GM13976 (cell line): ENCODE data around the gene ZNF837.

Source experiments
- DNase-seq: peaks from one replicate; pipeline ENCODE4 v3.0.0; 2012; ENCODE audit warnings: low spot score
- in situ Hi-C: fragments of 300-500 bp; cut with MboI; formaldehyde crosslinking; loops from one replicate; pipeline ENCODE4 v1.12.0; 2022; ENCODE audit warnings: low sequenced_read_pairs, mixed read lengths, inconsistent platforms; ENCODE audit not compliant: unreplicated experiment
- TF ChIP-seq, protein P1 (sequence below): IDR thresholded peaks from 2 replicates; pipeline ENCODE4 v1.5.1; 2012; ENCODE audit warnings: borderline replicate concordance, mild to moderate bottlenecking; ENCODE audit not compliant: insufficient read depth; ENCODE audit errors: extremely low read depth, missing control alignments, control extremely low read depth

ZNF837 gene

DNA sequence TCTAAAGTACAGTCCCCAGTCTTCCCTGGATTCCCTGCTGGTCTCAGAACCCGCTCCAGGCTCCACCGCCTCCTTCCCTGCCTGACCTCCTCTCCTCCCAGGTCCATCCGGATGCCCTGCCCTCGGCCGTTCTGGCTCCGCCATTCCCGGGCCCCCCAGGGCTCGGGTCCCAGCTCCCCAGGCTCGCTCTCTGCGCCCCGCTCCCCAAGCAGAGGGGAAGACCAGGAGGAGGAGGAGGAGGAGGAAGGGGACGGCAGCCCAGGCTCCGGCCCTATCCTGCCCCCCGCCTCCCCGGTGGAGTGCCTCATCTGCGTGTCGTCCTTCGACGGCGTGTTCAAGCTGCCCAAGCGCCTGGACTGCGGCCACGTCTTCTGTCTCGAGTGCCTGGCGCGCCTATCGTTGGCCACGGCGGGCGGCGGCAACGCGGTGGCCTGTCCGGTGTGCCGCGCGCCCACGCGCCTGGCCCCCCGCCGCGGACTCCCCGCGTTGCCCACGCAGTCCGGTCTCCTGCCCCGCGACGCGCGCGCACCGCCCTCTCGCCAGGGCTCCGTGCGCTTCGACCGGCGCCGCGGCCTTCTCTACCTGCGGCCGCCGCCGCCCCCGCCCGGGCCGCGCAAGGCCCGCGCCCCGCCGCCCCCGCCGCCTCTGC is 15.3 kb upstream of the ZNF837 start:
- TF ChIP-seq, protein P1, sequence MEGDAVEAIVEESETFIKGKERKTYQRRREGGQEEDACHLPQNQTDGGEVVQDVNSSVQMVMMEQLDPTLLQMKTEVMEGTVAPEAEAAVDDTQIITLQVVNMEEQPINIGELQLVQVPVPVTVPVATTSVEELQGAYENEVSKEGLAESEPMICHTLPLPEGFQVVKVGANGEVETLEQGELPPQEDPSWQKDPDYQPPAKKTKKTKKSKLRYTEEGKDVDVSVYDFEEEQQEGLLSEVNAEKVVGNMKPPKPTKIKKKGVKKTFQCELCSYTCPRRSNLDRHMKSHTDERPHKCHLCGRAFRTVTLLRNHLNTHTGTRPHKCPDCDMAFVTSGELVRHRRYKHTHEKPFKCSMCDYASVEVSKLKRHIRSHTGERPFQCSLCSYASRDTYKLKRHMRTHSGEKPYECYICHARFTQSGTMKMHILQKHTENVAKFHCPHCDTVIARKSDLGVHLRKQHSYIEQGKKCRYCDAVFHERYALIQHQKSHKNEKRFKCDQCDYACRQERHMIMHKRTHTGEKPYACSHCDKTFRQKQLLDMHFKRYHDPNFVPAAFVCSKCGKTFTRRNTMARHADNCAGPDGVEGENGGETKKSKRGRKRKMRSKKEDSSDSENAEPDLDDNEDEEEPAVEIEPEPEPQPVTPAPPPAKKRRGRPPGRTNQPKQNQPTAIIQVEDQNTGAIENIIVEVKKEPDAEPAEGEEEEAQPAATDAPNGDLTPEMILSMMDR = no peak
- DNase-seq = no peak
- in situ Hi-C loops = no loop called here

DNA sequence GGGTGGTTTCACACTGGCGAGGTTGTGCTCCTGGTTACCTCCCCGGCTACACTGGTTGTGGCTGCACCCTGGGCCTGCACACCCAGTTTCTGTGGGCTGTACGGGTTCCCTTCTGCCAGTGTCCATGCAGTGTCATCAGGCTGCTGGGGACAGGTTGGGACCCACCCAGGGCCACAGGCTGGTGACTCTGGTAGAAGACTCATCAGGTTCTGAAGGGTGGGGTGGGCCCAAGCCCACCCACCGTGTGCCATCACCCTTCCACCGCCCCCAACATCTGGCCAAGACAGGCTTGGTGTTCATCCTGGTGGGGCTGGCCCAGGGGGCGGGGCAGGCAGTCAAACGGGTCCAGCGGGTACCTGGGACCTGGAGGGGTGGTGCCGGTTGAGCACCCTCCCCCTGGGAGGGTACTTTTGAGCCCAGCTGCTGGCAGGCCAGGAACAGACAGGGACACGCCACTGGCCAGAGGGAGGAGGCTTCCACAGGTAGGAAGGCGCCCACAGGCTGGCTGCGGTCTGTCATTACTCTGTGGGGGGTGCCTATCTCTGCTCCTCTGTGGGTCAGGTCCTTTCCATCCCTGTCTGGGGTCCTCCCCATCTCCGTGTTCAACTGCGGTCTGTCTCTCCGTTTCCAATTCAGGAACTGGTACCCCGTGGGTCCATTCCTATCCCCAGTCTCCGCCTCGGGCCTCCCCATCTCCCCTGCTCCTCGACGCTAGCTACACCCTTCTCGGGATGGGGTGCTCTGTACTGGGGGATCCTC is 14.6 kb upstream of the ZNF837 start, which contains the start of gene RNF225:
Gene RNF225, plus strand, starts transcription at position 437 of the 759 bp plus-strand sequence. CDS start 434 bp downstream, outside the sequence.
- TF ChIP-seq, protein P1 = no peak
- in situ Hi-C loops = no loop called here
- DNase-seq = no peak

DNA sequence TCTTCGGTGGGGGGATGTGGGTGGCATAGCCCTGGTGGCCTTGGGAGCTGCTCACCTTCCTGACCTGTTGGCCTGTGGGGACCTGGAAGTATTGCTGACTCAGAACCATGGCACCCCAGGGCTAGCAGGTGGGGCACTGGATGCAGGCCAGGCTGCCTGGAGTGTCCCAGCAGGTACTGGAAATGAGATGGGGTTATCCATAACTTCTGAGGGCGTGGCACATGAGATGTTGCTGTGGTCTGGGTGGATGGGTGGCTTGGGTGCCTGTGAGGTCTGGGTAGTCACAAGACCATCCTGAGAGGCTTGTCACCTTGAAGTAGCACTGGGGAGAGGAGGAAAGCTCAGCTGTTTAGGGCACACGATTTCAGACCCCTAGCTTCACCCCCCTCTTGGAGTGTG is 14.0 kb upstream of the ZNF837 start:
- in situ Hi-C loops = no loop called here
- TF ChIP-seq, protein P1 = no peak

DNA sequence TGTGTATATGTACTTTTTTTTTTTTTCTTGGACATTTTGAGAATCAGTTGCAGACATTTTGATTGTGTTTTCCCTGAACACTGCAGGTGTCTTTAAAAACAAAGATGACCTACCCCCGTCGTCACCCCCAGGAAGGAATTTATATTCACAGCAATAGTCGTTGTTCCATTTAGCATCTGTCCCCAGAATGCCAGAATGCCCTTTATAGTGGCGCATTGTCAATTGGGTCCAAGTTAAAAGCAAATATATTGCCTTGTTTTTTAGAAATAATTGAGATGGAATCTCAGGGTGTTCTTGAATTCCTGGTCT is 12.8 kb upstream of the ZNF837 start:
- no peak for DNase-seq
- TF ChIP-seq, protein P1 = no peak
- in situ Hi-C loops = no loop called here

More for the DNA sequence above, 14.0 kb upstream of the ZNF837 start:
- DNase-seq = no peak

DNA sequence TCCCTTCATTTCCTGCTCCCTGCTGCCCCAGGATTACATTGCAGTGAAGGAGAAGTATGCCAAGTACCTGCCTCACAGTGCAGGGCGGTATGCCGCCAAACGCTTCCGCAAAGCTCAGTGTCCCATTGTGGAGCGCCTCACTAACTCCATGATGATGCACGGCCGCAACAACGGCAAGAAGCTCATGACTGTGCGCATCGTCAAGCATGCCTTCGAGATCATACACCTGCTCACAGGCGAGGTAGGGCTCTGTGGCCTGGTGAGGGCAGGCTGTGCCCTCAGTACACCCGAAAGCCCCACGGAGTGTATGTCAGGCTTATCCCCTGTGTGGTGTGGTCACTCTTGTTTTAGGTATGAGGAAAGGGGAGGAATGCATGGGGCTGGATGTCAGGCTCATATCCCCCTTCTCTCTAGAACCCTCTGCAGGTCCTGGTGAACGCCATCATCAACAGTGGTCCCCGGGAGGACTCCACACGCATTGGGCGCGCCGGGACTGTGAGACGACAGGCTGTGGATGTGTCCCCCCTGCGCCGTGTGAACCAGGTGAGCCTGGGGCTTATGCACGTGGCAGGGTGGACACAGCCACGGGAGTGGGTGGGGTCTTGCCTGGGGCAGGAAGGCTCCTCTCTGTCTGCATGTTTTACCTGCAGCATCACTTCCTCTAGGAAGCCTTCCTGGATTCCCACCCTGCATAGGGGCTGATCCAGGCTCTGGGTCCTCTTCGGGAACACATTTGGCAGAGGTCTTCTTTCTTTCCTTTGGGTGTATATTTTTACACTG is 12.3 kb upstream of the ZNF837 start:
- DNase-seq = no peak
- TF ChIP-seq, protein P1 = no peak
- in situ Hi-C loops = no loop called here

DNA sequence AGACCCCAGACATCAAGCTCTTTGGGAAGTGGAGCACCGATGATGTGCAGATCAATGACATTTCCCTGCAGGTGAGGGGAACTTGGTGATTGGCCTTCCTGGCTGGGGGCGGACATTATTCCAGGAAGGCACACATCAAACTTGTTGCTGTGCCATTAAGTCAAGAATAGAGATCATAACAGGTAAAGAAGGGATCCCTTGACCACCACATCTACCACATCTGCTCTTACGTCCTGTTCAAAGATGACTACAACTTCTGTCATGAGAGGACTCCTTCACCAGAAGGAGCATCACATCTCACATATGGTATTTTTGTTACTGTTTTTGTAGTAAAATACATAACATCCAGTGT is 7.3 kb upstream of the ZNF837 start:
- in situ Hi-C loops = no loop called here
- DNase-seq = no peak
- TF ChIP-seq, protein P1 = no peak
